ENCODE results near the gene OR51D1.
A peak's percentile ranks its signal among the peaks of the same experiment; 100 is the strongest.

OR51D1 gene

DNA sequence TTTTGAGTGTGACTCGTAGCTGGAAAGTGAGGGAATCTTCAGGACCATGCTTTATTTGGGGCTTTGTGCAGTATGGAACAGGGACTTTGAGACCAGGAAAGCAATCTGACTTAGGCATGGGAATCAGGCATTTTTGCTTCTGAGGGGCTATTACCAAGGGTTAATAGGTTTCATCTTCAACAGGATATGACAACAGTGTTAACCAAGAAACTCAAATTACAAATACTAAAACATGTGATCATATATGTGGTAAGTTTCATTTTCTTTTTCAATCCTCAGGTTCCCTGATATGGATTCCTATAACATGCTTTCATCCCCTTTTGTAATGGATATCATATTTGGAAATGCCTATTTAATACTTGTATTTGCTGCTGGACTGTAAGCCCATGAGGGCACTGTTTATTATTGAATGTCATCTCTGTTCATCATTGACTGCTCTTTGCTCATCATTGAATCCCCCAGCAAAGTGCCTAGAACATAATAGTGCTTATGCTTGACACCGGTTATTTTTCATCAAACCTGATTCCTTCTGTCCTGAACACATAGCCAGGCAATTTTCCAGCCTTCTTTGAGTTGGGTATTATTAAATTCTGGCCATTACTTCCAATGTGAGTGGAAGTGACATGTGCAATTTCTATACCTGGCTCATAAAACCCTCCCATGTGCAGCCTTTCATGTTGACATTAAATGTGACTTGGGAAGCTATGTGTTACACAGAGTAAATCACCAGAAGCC lies 17.5 kb downstream of the OR51D1 start:
- H3K79me1 ChIP-seq (ENCODE audit: low read length), result no peaks in the 10 kb centered on the region
- H2BK15ac ChIP-seq (replicated peaks; ENCODE audit: low read depth), result no peak overlapping the region
- no peaks in the 10 kb centered on the region for H3K4me1 ChIP-seq (ENCODE audit: control insufficient read depth, low read depth, low read length)
- no peak for DNase-seq
- H2BK5ac ChIP-seq (ENCODE audit: low read length), result no peak overlapping the region
- no peak overlapping the region for H3K9ac ChIP-seq (ENCODE audit: low read length)
- no peak overlapping the region for H3K27ac ChIP-seq (ENCODE audit: low read depth, low read length)
- no peaks in the 10 kb centered on the region for H3K79me2 ChIP-seq (ENCODE audit: control insufficient read depth, insufficient read depth, low read length)
- H4K8ac ChIP-seq (ENCODE audit: low read depth, low read length), result no peak overlapping the region
- H3K4ac ChIP-seq (ENCODE audit: low read depth, low read length), result no peak overlapping the region
- H3K23ac ChIP-seq (ENCODE audit: low read length), result no peak overlapping the region
- no peak overlapping the region for H3K18ac ChIP-seq (ENCODE audit: low read length)
- no peaks in the 10 kb centered on the region for H3K27me3 ChIP-seq (ENCODE audit: insufficient read depth, low read length, poor library complexity)
- no CpG with 5 or more reads among the region's 2 CpGs for WGBS (ENCODE audit: extremely low coverage, insufficient coverage, low lambda C conversion rate)
- no peaks in the 10 kb centered on the region for H3K36me3 ChIP-seq (ENCODE audit: control insufficient read depth, insufficient read depth, low read length)
- no peak overlapping the region for H4K5ac ChIP-seq (ENCODE audit: low read length)
- no peak overlapping the region for H2BK120ac ChIP-seq (ENCODE audit: low read depth, low read length)
- H3K4me3 ChIP-seq (ENCODE audit: low read length), result no peak overlapping the region
- H2AK5ac ChIP-seq (ENCODE audit: low read length), result no peak overlapping the region
- H3K56ac ChIP-seq (ENCODE audit: low read length), result no peak overlapping the region
- H3K4me2 ChIP-seq (ENCODE audit: low read length), result no peak overlapping the region

DNA sequence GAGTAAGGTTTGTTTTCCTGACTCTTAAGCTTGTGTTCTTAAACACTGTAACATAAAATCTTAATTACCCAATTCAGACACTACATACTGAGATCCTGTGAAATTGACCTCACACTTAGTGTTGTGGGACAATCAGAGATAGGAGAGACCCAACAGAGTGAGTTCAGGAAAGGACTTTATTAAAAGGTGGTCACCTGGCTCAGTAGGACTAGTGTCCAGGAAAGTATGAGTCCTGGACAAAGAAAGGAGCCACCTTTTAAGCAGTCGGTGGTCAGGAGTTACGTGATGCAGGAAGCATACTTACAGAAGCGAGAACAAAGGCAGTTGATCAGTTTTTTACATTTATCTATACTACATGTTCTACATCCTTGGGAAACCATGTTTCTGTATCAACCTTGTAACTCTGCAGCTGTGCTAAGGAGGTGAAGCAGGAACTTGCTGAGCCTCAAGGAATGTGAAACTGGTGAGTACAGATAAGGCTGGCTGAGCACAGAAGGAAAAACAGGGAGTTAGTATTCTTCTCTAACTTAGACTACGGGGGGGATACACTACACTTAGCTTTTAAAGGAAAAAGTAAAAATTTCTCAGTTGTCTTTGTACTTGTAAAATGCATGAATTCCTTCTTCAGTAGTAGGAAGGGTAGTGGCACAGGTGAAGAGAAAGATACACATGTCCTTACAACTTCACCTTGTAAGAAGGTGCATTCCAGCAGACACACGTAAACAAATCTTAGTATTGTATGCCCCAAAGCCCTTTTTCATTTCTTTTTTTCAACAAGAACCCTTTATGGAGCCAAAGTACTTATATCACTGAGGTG lies 21.6 kb downstream of the OR51D1 start:
- Histone ChIP-seq H2BK15ac (replicated peaks; ENCODE audit: low read depth) (no peak overlapping the region), H3K79me1 (ENCODE audit: low read length) (no peaks in the 10 kb centered on the region), H2BK120ac (ENCODE audit: low read depth, low read length) (no peak overlapping the region), H4K5ac (ENCODE audit: low read length) (no peak overlapping the region), H3K4me2 (ENCODE audit: low read length) (no peak overlapping the region), H3K4me3 (ENCODE audit: low read length) (no peak overlapping the region), H2BK5ac (ENCODE audit: low read length) (no peak overlapping the region), H3K23ac (ENCODE audit: low read length) (no peak overlapping the region), H3K18ac (ENCODE audit: low read length) (no peak overlapping the region), H3K79me2 (ENCODE audit: control insufficient read depth, insufficient read depth, low read length) (no peaks in the 10 kb centered on the region), H3K9ac (ENCODE audit: low read length) (no peak overlapping the region), H3K27ac (ENCODE audit: low read depth, low read length) (no peak overlapping the region), H3K27me3 (ENCODE audit: insufficient read depth, low read length, poor library complexity) (no peaks in the 10 kb centered on the region), H3K4me1 (ENCODE audit: control insufficient read depth, low read depth, low read length) (no peaks in the 10 kb centered on the region), H3K36me3 (ENCODE audit: control insufficient read depth, insufficient read depth, low read length) (no peaks in the 10 kb centered on the region), H3K56ac (ENCODE audit: low read length) (no peak overlapping the region), H2AK5ac (ENCODE audit: low read length) (no peak overlapping the region), H3K4ac (ENCODE audit: low read depth, low read length) (no peak overlapping the region), H4K8ac (ENCODE audit: low read depth, low read length) (no peak overlapping the region)
- DNase-seq, result peak; percentile 35
- no CpG with 5 or more reads among the region's 5 CpGs for WGBS (ENCODE audit: extremely low coverage, insufficient coverage, low lambda C conversion rate)

DNA sequence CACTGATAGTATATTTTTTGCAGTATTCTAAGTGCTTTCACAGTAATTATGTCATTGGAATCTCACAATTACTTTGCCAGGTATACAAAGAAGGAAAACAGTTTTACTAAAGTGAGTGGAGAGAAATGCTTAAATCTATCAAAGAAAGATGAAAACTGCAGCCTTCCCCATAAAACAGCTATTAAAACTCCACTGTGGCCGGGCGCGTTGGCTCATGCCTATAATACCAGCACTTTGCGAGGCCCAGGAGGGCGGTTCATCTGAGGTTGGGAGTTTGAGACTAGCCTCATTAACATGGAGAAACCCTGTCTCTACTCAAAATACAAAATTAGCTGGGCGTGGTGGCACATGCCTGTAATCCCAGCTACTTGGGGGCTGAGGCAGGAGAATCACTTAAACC lies 25.6 kb downstream of the OR51D1 start:
- no peak for DNase-seq
- Histone ChIP-seq H2AK5ac (ENCODE audit: low read length) (no peak overlapping the region), H4K5ac (ENCODE audit: low read length) (no peak overlapping the region), H3K23ac (ENCODE audit: low read length) (no peak overlapping the region), H3K27ac (ENCODE audit: low read depth, low read length) (no peak overlapping the region), H3K4me2 (ENCODE audit: low read length) (no peak overlapping the region), H3K36me3 (ENCODE audit: control insufficient read depth, insufficient read depth, low read length) (no peaks in the 10 kb centered on the region), H3K18ac (ENCODE audit: low read length) (no peak overlapping the region), H2BK120ac (ENCODE audit: low read depth, low read length) (no peak overlapping the region), H3K9ac (ENCODE audit: low read length) (no peak overlapping the region), H4K8ac (ENCODE audit: low read depth, low read length) (no peak overlapping the region), H3K4me3 (ENCODE audit: low read length) (no peak overlapping the region), H3K4ac (ENCODE audit: low read depth, low read length) (no peak overlapping the region), H3K4me1 (ENCODE audit: control insufficient read depth, low read depth, low read length) (no peaks in the 10 kb centered on the region), H3K27me3 (ENCODE audit: insufficient read depth, low read length, poor library complexity) (no peaks in the 10 kb centered on the region), H2BK15ac (replicated peaks; ENCODE audit: low read depth) (no peak overlapping the region), H3K79me2 (ENCODE audit: control insufficient read depth, insufficient read depth, low read length) (no peaks in the 10 kb centered on the region), H3K79me1 (ENCODE audit: low read length) (no peaks in the 10 kb centered on the region), H2BK5ac (ENCODE audit: low read length) (no peak overlapping the region), H3K56ac (ENCODE audit: low read length) (no peak overlapping the region)
- no CpG with 5 or more reads among the region's 6 CpGs for WGBS (ENCODE audit: extremely low coverage, insufficient coverage, low lambda C conversion rate)

DNA sequence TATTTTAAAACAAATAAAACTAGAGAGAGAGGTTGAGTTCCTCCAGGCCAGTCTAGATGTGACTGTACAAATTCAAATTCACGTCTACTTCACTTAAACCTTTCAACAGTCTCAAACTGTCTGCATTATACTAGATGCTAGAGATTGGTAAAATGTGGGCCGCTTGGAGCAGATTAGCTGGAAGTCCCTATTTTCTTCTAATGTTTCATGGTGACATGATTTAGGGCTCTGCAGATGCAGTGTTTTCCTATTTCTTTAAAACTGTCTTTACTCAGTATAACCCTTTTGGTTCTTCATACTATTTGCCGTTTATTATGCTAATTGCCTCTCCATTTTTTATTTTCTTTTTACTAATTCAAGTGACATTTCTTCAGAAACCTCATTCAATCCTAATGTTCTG lies 26.9 kb downstream of the OR51D1 start:
- Histone ChIP-seq H2BK15ac (replicated peaks; ENCODE audit: low read depth) (no peak overlapping the region), H2BK120ac (ENCODE audit: low read depth, low read length) (no peak overlapping the region)
- no CpG with 5 or more reads among the region's 3 CpGs for WGBS (ENCODE audit: extremely low coverage, insufficient coverage, low lambda C conversion rate)

DNA sequence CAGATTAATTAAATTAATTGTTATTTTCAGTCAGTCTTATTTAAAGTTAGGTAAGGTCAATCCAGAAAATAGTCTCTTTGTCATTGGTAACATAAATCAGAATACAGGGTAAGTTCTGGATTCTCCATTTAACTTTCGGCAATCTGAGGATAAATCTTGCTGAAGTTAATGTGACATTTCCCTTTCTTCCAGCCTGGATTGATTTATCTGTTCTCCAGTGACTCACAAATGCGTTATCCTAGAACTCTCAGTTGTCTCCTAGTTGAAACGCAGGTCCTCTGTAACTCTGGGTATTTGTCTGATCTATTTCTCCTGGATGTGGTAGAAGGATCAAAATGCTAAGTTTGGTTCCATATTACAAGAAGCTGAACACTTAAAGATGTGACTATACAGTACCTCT lies 27.5 kb downstream of the OR51D1 start:
- Histone ChIP-seq H4K5ac (ENCODE audit: low read length) (no peak overlapping the region), H3K27ac (ENCODE audit: low read depth, low read length) (no peak overlapping the region), H4K8ac (ENCODE audit: low read depth, low read length) (no peak overlapping the region), H3K79me1 (ENCODE audit: low read length) (no peaks in the 10 kb centered on the region), H2BK120ac (ENCODE audit: low read depth, low read length) (no peak overlapping the region), H2BK15ac (replicated peaks; ENCODE audit: low read depth) (no peak overlapping the region), H3K4me1 (ENCODE audit: control insufficient read depth, low read depth, low read length) (no peaks in the 10 kb centered on the region), H3K36me3 (ENCODE audit: control insufficient read depth, insufficient read depth, low read length) (no peaks in the 10 kb centered on the region), H3K18ac (ENCODE audit: low read length) (no peak overlapping the region), H3K4me3 (ENCODE audit: low read length) (no peak overlapping the region), H3K56ac (ENCODE audit: low read length) (no peak overlapping the region), H2AK5ac (ENCODE audit: low read length) (no peak overlapping the region), H3K4ac (ENCODE audit: low read depth, low read length) (no peak overlapping the region), H3K27me3 (ENCODE audit: insufficient read depth, low read length, poor library complexity) (no peaks in the 10 kb centered on the region), H3K23ac (ENCODE audit: low read length) (no peak overlapping the region), H2BK5ac (ENCODE audit: low read length) (no peak overlapping the region), H3K79me2 (ENCODE audit: control insufficient read depth, insufficient read depth, low read length) (no peaks in the 10 kb centered on the region), H3K9ac (ENCODE audit: low read length) (no peak overlapping the region), H3K4me2 (ENCODE audit: low read length) (no peak overlapping the region)
- DNase-seq, result no peak
- no CpG with 5 or more reads among the region's 3 CpGs for WGBS (ENCODE audit: extremely low coverage, insufficient coverage, low lambda C conversion rate)

More for the DNA sequence above, 26.9 kb downstream of the OR51D1 start:
- Histone ChIP-seq H2AK5ac (ENCODE audit: low read length) (no peak overlapping the region), H3K9ac (ENCODE audit: low read length) (no peak overlapping the region), H3K4me1 (ENCODE audit: control insufficient read depth, low read depth, low read length) (no peaks in the 10 kb centered on the region), H3K79me2 (ENCODE audit: control insufficient read depth, insufficient read depth, low read length) (no peaks in the 10 kb centered on the region), H3K4me2 (ENCODE audit: low read length) (no peak overlapping the region), H4K8ac (ENCODE audit: low read depth, low read length) (no peak overlapping the region), H3K56ac (ENCODE audit: low read length) (no peak overlapping the region), H3K4ac (ENCODE audit: low read depth, low read length) (no peak overlapping the region), H3K36me3 (ENCODE audit: control insufficient read depth, insufficient read depth, low read length) (no peaks in the 10 kb centered on the region), H3K4me3 (ENCODE audit: low read length) (no peak overlapping the region), H3K79me1 (ENCODE audit: low read length) (no peaks in the 10 kb centered on the region), H2BK5ac (ENCODE audit: low read length) (no peak overlapping the region), H3K18ac (ENCODE audit: low read length) (no peak overlapping the region), H3K23ac (ENCODE audit: low read length) (no peak overlapping the region), H3K27me3 (ENCODE audit: insufficient read depth, low read length, poor library complexity) (no peaks in the 10 kb centered on the region), H4K5ac (ENCODE audit: low read length) (no peak overlapping the region), H3K27ac (ENCODE audit: low read depth, low read length) (no peak overlapping the region)
- DNase-seq, result no peak

All from mesendoderm (in vitro differentiated cells).